ENCODE data around the gene ANXA5.

ANXA5 gene

DNA sequence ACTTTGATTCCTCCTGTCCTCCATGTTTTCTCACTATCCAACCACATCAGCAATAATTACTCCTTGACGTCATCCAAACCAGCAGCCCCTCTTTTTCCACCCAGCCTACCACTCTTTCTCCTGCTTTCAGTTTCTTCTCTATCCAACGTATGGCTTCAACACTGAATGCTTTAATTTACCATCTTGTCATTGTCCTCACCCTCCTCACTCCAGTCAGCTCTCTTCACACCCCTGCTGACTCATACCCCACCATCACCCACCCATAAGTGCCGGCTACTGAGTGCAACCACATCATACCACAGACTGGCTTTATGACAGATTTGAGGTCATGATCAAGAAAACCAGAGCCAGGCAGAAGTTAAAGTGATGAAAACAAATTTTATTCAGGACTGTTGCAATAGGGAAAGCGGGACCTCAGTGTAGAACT is 9.8 kb upstream of the ANXA5 start:
- DNase-seq, result no peak
- Histone ChIP-seq H3K79me2 (ENCODE audit: control insufficient read depth, insufficient read depth, low read length, poor library complexity) (no peaks in the 10 kb centered on the region), H3K27ac (ENCODE audit: low read depth, low read length) (no peak overlapping the region), H3K27me3 (ENCODE audit: insufficient read depth, low read length) (no peaks in the 10 kb centered on the region), H3K4ac (ENCODE audit: low read depth, low read length) (no peak overlapping the region), H3K4me2 (ENCODE audit: low read length) (no peak overlapping the region), H3K18ac (ENCODE audit: low read length) (no peak overlapping the region), H2BK5ac (ENCODE audit: low read depth, low read length, poor library complexity) (no peak overlapping the region), H4K12ac (ENCODE audit: low read depth, low read length) (no peak overlapping the region), H3K79me1 (ENCODE audit: low read length) (no peaks in the 10 kb centered on the region), H3K14ac (ENCODE audit: low read length) (no peak overlapping the region), H3K4me3 (ENCODE audit: low read depth, low read length) (no peak overlapping the region), H2AFZ (ENCODE audit: insufficient read depth, low read length, poor library complexity) (no peak overlapping the region), H4K8ac (ENCODE audit: low read depth, low read length) (no peak overlapping the region), H4K91ac (ENCODE audit: low read depth, low read length) (no peak overlapping the region), H3K9me3 (ENCODE audit: insufficient read depth, low read depth, low read length) (no peaks in the 10 kb centered on the region), H2AK5ac (ENCODE audit: low read length) (no peak overlapping the region), H3K9ac (ENCODE audit: low read length) (no peak overlapping the region), H2BK12ac (ENCODE audit: low read length) (no peak overlapping the region), H3K4me1 (ENCODE audit: control insufficient read depth in 1 of 2, insufficient read depth in 2 of 2, low read length in 2 of 2) (no peaks in the 10 kb centered on the region), H3K23ac (ENCODE audit: low read length) (no peak overlapping the region), H2BK120ac (ENCODE audit: insufficient read depth, low read length, poor library complexity) (no peak overlapping the region), H3K36me3 (ENCODE audit: control insufficient read depth in 1 of 2, insufficient read depth in 2 of 2, low read length in 2 of 2) (no peaks in the 10 kb centered on the region)
- no CpG with 5 or more reads among the region's 4 CpGs for WGBS (ENCODE audit: extremely low coverage, insufficient coverage, insufficient read length)

DNA sequence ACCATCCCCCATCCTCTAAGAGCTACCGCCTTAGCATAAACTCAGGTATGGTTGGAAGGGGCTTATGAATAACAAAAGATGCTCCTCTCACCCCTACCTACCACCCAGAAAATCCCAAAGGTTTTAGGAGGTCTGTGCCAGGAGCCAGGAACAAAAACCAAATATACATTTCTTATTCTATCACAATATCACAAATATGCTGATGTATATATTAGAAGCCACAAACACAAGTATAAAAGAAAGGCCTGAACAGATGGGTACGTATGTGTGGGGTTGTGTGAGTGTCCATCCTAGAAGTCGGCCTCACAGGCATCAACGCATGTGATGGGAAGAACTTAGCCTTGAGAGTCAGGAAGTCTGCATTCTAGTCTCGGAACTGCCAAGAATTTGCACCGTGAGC is 8.7 kb upstream of the ANXA5 start:
- Histone ChIP-seq H2AK5ac (ENCODE audit: low read length) (no peak overlapping the region), H3K4me2 (ENCODE audit: low read length) (no peak overlapping the region), H4K8ac (ENCODE audit: low read depth, low read length) (no peak overlapping the region), H2BK12ac (ENCODE audit: low read length) (no peak overlapping the region), H2BK5ac (ENCODE audit: low read depth, low read length, poor library complexity) (no peak overlapping the region), H2BK120ac (ENCODE audit: insufficient read depth, low read length, poor library complexity) (no peak overlapping the region), H2AFZ (ENCODE audit: insufficient read depth, low read length, poor library complexity) (no peak overlapping the region), H3K18ac (ENCODE audit: low read length) (no peak overlapping the region), H3K36me3 (ENCODE audit: control insufficient read depth in 1 of 2, insufficient read depth in 2 of 2, low read length in 2 of 2) (no peaks in the 10 kb centered on the region), H3K4ac (ENCODE audit: low read depth, low read length) (no peak overlapping the region), H3K9me3 (ENCODE audit: insufficient read depth, low read depth, low read length) (no peaks in the 10 kb centered on the region), H3K27me3 (ENCODE audit: insufficient read depth, low read length) (no peaks in the 10 kb centered on the region), H3K9ac (ENCODE audit: low read length) (no peak overlapping the region), H3K79me1 (ENCODE audit: low read length) (no peaks in the 10 kb centered on the region), H3K23ac (ENCODE audit: low read length) (no peak overlapping the region), H4K91ac (ENCODE audit: low read depth, low read length) (no peak overlapping the region), H3K4me3 (ENCODE audit: low read depth, low read length) (no peak overlapping the region), H3K14ac (ENCODE audit: low read length) (no peak overlapping the region), H3K4me1 (ENCODE audit: control insufficient read depth in 1 of 2, insufficient read depth in 2 of 2, low read length in 2 of 2) (no peaks in the 10 kb centered on the region), H3K27ac (ENCODE audit: low read depth, low read length) (no peak overlapping the region), H4K12ac (ENCODE audit: low read depth, low read length) (no peak overlapping the region), H3K79me2 (ENCODE audit: control insufficient read depth, insufficient read depth, low read length, poor library complexity) (no peaks in the 10 kb centered on the region)
- WGBS (ENCODE audit: extremely low coverage, insufficient coverage, insufficient read length), result no CpG with 5 or more reads among the region's 6 CpGs
- DNase-seq, result no peak

DNA sequence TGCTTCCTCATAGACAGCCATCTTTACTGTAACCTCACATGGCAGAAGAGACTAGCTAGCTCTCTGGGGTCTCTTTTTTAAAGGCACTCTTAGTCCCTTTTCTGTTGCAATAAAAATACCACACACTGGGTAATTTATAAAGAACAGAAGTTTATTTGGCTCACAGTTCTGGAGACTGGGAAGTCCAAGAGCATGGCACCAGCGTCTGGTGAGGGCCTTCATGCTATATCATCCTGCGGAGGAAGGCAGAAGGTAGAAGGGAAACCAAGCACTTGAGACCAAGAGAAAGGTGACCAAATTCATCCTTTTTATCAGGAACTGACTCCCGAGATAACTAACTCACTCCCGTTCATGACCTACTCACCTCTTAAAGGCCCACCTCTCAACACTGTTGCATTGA is 5.4 kb upstream of the ANXA5 start:
- Histone ChIP-seq H3K36me3 (ENCODE audit: control insufficient read depth in 1 of 2, insufficient read depth in 2 of 2, low read length in 2 of 2) (no peaks in the 10 kb centered on the region), H2BK120ac (ENCODE audit: insufficient read depth, low read length, poor library complexity) (no peak overlapping the region), H3K79me2 (ENCODE audit: control insufficient read depth, insufficient read depth, low read length, poor library complexity) (no peaks in the 10 kb centered on the region), H2BK5ac (ENCODE audit: low read depth, low read length, poor library complexity) (no peak overlapping the region), H3K4me1 (ENCODE audit: control insufficient read depth in 1 of 2, insufficient read depth in 2 of 2, low read length in 2 of 2) (peaks cover 0 to 2% of the 10 kb centered on the region in 2 experiments), H3K18ac (ENCODE audit: low read length) (no peak overlapping the region), H3K9me3 (ENCODE audit: insufficient read depth, low read depth, low read length) (no peaks in the 10 kb centered on the region), H2AFZ (ENCODE audit: insufficient read depth, low read length, poor library complexity) (no peak overlapping the region), H3K4me3 (ENCODE audit: low read depth, low read length) (no peak overlapping the region), H3K79me1 (ENCODE audit: low read length) (no peaks in the 10 kb centered on the region), H3K4ac (ENCODE audit: low read depth, low read length) (no peak overlapping the region), H2BK12ac (ENCODE audit: low read length) (no peak overlapping the region), H3K27ac (ENCODE audit: low read depth, low read length) (no peak overlapping the region), H3K4me2 (ENCODE audit: low read length) (no peak overlapping the region), H3K9ac (ENCODE audit: low read length) (no peak overlapping the region), H4K12ac (ENCODE audit: low read depth, low read length) (no peak overlapping the region), H4K91ac (ENCODE audit: low read depth, low read length) (no peak overlapping the region), H3K23ac (ENCODE audit: low read length) (no peak overlapping the region), H2AK5ac (ENCODE audit: low read length) (no peak overlapping the region), H3K27me3 (ENCODE audit: insufficient read depth, low read length) (no peaks in the 10 kb centered on the region), H4K8ac (ENCODE audit: low read depth, low read length) (no peak overlapping the region), H3K14ac (ENCODE audit: low read length) (no peak overlapping the region)
- DNase-seq, result no peak
- WGBS (ENCODE audit: extremely low coverage, insufficient coverage, insufficient read length), result no CpG with 5 or more reads among the region's 4 CpGs

DNA sequence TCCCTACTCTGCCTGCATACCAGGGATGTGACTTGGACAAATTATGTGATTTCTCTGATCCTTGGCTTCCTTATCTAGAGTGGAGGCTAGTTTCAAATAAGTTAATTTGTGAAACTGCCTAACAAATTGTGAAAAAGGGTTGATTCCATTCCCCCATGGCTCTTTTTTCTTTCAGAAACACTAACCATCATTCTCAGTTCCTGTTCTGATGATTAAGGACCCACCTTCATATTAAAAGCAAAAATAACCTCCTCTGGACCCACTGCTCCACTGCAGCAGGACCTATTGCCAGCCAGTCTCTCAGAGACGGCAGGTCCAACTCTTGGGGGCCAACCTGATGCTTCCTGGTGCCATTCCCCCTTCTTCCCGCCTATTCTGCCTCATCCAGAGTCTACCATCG is 4.5 kb upstream of the ANXA5 start:
- WGBS (ENCODE audit: extremely low coverage, insufficient coverage, insufficient read length), result no CpG with 5 or more reads among the region's 3 CpGs
- Histone ChIP-seq H2AK5ac (ENCODE audit: low read length) (no peak overlapping the region), H2AFZ (ENCODE audit: insufficient read depth, low read length, poor library complexity) (no peak overlapping the region), H4K8ac (ENCODE audit: low read depth, low read length) (no peak overlapping the region), H3K36me3 (ENCODE audit: control insufficient read depth in 1 of 2, insufficient read depth in 2 of 2, low read length in 2 of 2) (no peaks in the 10 kb centered on the region), H4K12ac (ENCODE audit: low read depth, low read length) (no peak overlapping the region), H3K14ac (ENCODE audit: low read length) (no peak overlapping the region), H2BK120ac (ENCODE audit: insufficient read depth, low read length, poor library complexity) (no peak overlapping the region), H3K18ac (ENCODE audit: low read length) (no peak overlapping the region), H3K4ac (ENCODE audit: low read depth, low read length) (no peak overlapping the region), H3K79me2 (ENCODE audit: control insufficient read depth, insufficient read depth, low read length, poor library complexity) (peaks cover 5% of the 10 kb centered on the region), H2BK12ac (ENCODE audit: low read length) (no peak overlapping the region), H3K4me3 (ENCODE audit: low read depth, low read length) (no peak overlapping the region), H3K23ac (ENCODE audit: low read length) (no peak overlapping the region), H3K9me3 (ENCODE audit: insufficient read depth, low read depth, low read length) (no peaks in the 10 kb centered on the region), H2BK5ac (ENCODE audit: low read depth, low read length, poor library complexity) (no peak overlapping the region), H3K9ac (ENCODE audit: low read length) (no peak overlapping the region), H3K4me1 (ENCODE audit: control insufficient read depth in 1 of 2, insufficient read depth in 2 of 2, low read length in 2 of 2) (peaks cover 0 to 2% of the 10 kb centered on the region in 2 experiments), H4K91ac (ENCODE audit: low read depth, low read length) (no peak overlapping the region), H3K4me2 (ENCODE audit: low read length) (no peak overlapping the region), H3K27me3 (ENCODE audit: insufficient read depth, low read length) (no peaks in the 10 kb centered on the region), H3K79me1 (ENCODE audit: low read length) (peaks cover 5% of the 10 kb centered on the region), H3K27ac (ENCODE audit: low read depth, low read length) (no peak overlapping the region)
- DNase-seq, result no peak
